NCI-H1092 (cell line): ENCODE results near the gene CDCA5.
"Not testable (repeated sequence)": the region's sequence is repeated elsewhere in the genome, so short reads cannot be mapped to it uniquely, and the experiment has no call there.

Experiments used
- DNase-seq: peaks from one replicate; lab custom pipeline; 2025; lab: John Stamatoyannopoulos, UW

CDCA5 gene

GRCh38 chr11:65118891-65119669 is 35.2 kb upstream of the CDCA5 start:
- not testable (repeated sequence) for DNase-seq

GRCh38 chr11:65118097-65118837 is 34.4 kb upstream of the CDCA5 start:
- no peak for DNase-seq

GRCh38 chr11:65117206-65118096 is 33.6 kb upstream of the CDCA5 start, which contains the start of gene ZNHIT2:
ZNHIT2 (minus strand) TSS chr11:65117701; CDS start chr11:65117653, 48 bp downstream.
- DNase-seq, result peak; percentile 100

- peak; percentile 38 for DNase-seq
Measured at GRCh38 chr11:65116370-65117205, 32.7 kb upstream of the CDCA5 start.

GRCh38 chr11:65115361-65116082 is 31.7 kb upstream of the CDCA5 start:
- DNase-seq, result no peak

- no peak for DNase-seq
Measured at GRCh38 chr11:65114538-65115171, 30.8 kb upstream of the CDCA5 start.

- DNase-seq, result no peak
Measured at GRCh38 chr11:65113839-65114238, 30.0 kb upstream of the CDCA5 start.

- DNase-seq, result no peak
Measured at GRCh38 chr11:65113361-65113756, 29.5 kb upstream of the CDCA5 start.

- peak; percentile 52 for DNase-seq
Measured at GRCh38 chr11:65112546-65113360, 28.9 kb upstream of the CDCA5 start.

- peak; percentile 98 for DNase-seq
Measured at GRCh38 chr11:65111744-65112545, 28.1 kb upstream of the CDCA5 start, which contains the start of gene TM7SF2. TM7SF2 (plus strand) TSS chr11:65111872; CDS start chr11:65112016, 144 bp downstream.

- DNase-seq, result no peak
Measured at GRCh38 chr11:65111159-65111743, 27.4 kb upstream of the CDCA5 start.

- DNase-seq, result peak; percentile 80
Measured at GRCh38 chr11:65110354-65110861, 26.6 kb upstream of the CDCA5 start.

- DNase-seq, result no peak
Measured at GRCh38 chr11:65109231-65110198, 25.7 kb upstream of the CDCA5 start.

- DNase-seq, result no peak
Measured at GRCh38 chr11:65108469-65109123, 24.8 kb upstream of the CDCA5 start.

GRCh38 chr11:65107751-65108468 is 24.1 kb upstream of the CDCA5 start:
- no peak for DNase-seq
